K562 (cell line): ENCODE results near the gene EIF4E1B. TPM values are rescaled to one million over a fixed set of nuclear protein-coding genes. Genes with fewer than 3 reads are reported as not detected.

Source experiments
- ATAC-seq: fragments of 200-7000 bp; cut with Tn5 transposase; 3 replicates; pipeline ENCODE4 v1.9.1; 2020; ENCODE audit warnings: moderate library complexity
- BruUV-seq: library from RNA; stranded (reverse); fragments of 400-500 nt; replicated peaks from 2 replicates; lab custom pipeline; 2021; lab: Mats Ljungman, UMichigan
- CTCF ChIA-PET: fragments of 300-600 bp; formaldehyde crosslinking; extraction: SDS; loops from one replicate; lab custom pipeline; 2021; ENCODE audit warnings: low intra/inter-chr PET ratio; lab: Yijun Ruan, JAX
- POLR2A ChIA-PET: fragments of 300-600, 350-650 bp; sonication (Branson Sonifier 250); formaldehyde crosslinking; extraction: SDS; loops from one replicate; lab custom pipeline; 2021; ENCODE audit warnings: antibody characterized with exemption, inconsistent platforms; lab: Yijun Ruan, JAX
- DNase-seq, 4 experiments: peaks; one replicate each; pipeline versions ENCODE4 v3.0.0 to v3.0.0-alpha.2; 2011 to 2018; ENCODE audit warnings: low spot score in 3 of 4, mixed read lengths in 3 of 4; ENCODE audit errors: extremely low read depth in 1 of 4
- FAIRE-seq: peaks from 2 replicates; lab custom pipeline; 2011; peaks lifted over from hg19 to GRCh38; lab: Jason Lieb, UNC
- H2AFZ ChIP-seq: 2 replicates; pipeline ENCODE4 v1.6.0; 2011; ENCODE audit warnings: low read depth, low read length, control low read depth, inconsistent platforms
- H3K27ac ChIP-seq: fragments of 200-600 bp; 3 replicates; pipeline ENCODE4 v1.8.0; 2011; ENCODE audit warnings: low read depth, mild to moderate bottlenecking, control low read depth, inconsistent platforms, low read length, moderate library complexity, mixed read lengths; ENCODE audit errors: extremely low read depth
- H3K27me3 ChIP-seq, 2 experiments: fragments of 300-600 bp in 1 of 2; 2 replicates in 1 of 2; 3 replicates in 1 of 2; pipeline versions ENCODE4 v1.6.0 to v1.8.0; 2011; ENCODE audit warnings: inconsistent platforms in 2 of 2, low read length in 2 of 2, mild to moderate bottlenecking in 1 of 2, mixed read lengths in 1 of 2, moderate library complexity in 1 of 2; ENCODE audit not compliant: control insufficient read depth in 2 of 2, insufficient read depth in 2 of 2
- H3K36me3 ChIP-seq: fragments of 300-600 bp; 3 replicates; pipeline ENCODE4 v1.8.0; 2011; ENCODE audit warnings: mild to moderate bottlenecking, low read length, inconsistent platforms; ENCODE audit not compliant: control insufficient read depth, insufficient read depth
- H3K4me1 ChIP-seq, 2 experiments: fragments of 200-600 bp in 1 of 2; replicated peaks in 1 of 2; 2 replicates in 1 of 2; 3 replicates in 1 of 2; pipeline versions ENCODE4 v1.5.1 to v1.8.0; 2011; ENCODE audit warnings: inconsistent platforms in 2 of 2, low read length in 2 of 2, mild to moderate bottlenecking in 1 of 2, mixed read lengths in 1 of 2, moderate library complexity in 1 of 2; ENCODE audit not compliant: control insufficient read depth in 2 of 2, insufficient read depth in 2 of 2
- H3K4me2 ChIP-seq: 2 replicates; pipeline ENCODE4 v1.6.1; 2011; ENCODE audit warnings: low read length, control low read depth, inconsistent platforms, mixed read lengths; ENCODE audit not compliant: insufficient read depth
- H3K4me3 ChIP-seq: fragments of 200-600 bp; sonication (generic), shearing (Covaris generic); 2 replicates; pipeline ENCODE4 v1.5.1; 2016; ENCODE audit warnings: control low read depth, inconsistent platforms
- H3K79me2 ChIP-seq: fragments of 200-600 bp; 3 replicates; pipeline ENCODE4 v1.8.0; 2011; ENCODE audit warnings: low read length, inconsistent platforms; ENCODE audit not compliant: control insufficient read depth, insufficient read depth
- H3K9ac ChIP-seq, 2 experiments: 2 replicates each; pipeline versions ENCODE4 v1.6.0 to v1.6.1; 2011; ENCODE audit warnings: low read depth in 2 of 2, low read length in 2 of 2, control low read depth in 1 of 2, inconsistent platforms in 1 of 2, mild to moderate bottlenecking in 1 of 2, mixed read lengths in 1 of 2; ENCODE audit not compliant: insufficient read depth in 1 of 2
- H3K9me1 ChIP-seq: one replicate; pipeline ENCODE4 v1.6.0; 2011; ENCODE audit warnings: inconsistent platforms, mild to moderate bottlenecking, low read length, moderate library complexity; ENCODE audit not compliant: control insufficient read depth, insufficient read depth
- H3K9me3 ChIP-seq: replicated peaks from 2 replicates; pipeline ENCODE4 v1.5.1; 2011; ENCODE audit warnings: low read depth, low read length, inconsistent platforms; ENCODE audit not compliant: control insufficient read depth, insufficient read depth
- H4K20me1 ChIP-seq: replicated peaks from 2 replicates; pipeline ENCODE4 v1.6.1; 2011; ENCODE audit warnings: low read length, inconsistent platforms, mixed read lengths; ENCODE audit not compliant: control insufficient read depth, insufficient read depth
- BRCA1 ChIP-seq, 2 experiments: fragments of 450-650 bp in 1 of 2; sonication (generic) in 1 of 2; formaldehyde crosslinking in 1 of 2; IDR thresholded peaks; 2 replicates each; pipeline versions ENCODE4 v1.5.0 to v1.6.1; 2017 to 2020; ENCODE audit warnings: mild to moderate bottlenecking in 1 of 2, missing genetic modification reagents in 1 of 2
- CHD2 ChIP-seq: IDR thresholded peaks from 2 replicates; pipeline ENCODE4 v1.6.1; 2011; ENCODE audit warnings: low read depth, low read length
- CREM ChIP-seq: IDR thresholded peaks from 2 replicates; pipeline ENCODE4 v1.6.1; 2014; ENCODE audit warnings: antibody characterized with exemption, low read depth
- E2F1 ChIP-seq: sonication (generic); formaldehyde crosslinking; IDR thresholded peaks from 2 replicates; pipeline ENCODE4 v1.8.1; 2023; ENCODE audit warnings: mild to moderate bottlenecking, missing genetic modification reagents, moderate library complexity
- EHMT2 ChIP-seq: fragments of 450-650 bp; IDR thresholded peaks from 2 replicates; pipeline ENCODE4 v1.6.1; 2018; ENCODE audit warnings: antibody characterized with exemption
- PHF8 ChIP-seq: fragments of 200-600 bp; sonication (generic); IDR thresholded peaks from 2 replicates; pipeline ENCODE4 v1.6.1; 2012; ENCODE audit warnings: mixed run types, mild to moderate bottlenecking, inconsistent platforms, low read length, moderate library complexity, borderline replicate concordance
- RCOR1 ChIP-seq, 2 experiments: IDR thresholded peaks; 2 replicates each; pipeline ENCODE4 v1.6.1; 2012; ENCODE audit warnings: low read depth in 2 of 2, low read length in 2 of 2, borderline replicate concordance in 1 of 2, improper control_type of control experiment in 1 of 2
- ZFP1 ChIP-seq: fragments of 450-650 bp; formaldehyde crosslinking; IDR thresholded peaks from 2 replicates; pipeline ENCODE4 v1.4.0; 2020; ENCODE audit warnings: mild to moderate bottlenecking, mixed read lengths
- ZSCAN32 ChIP-seq: fragments of 450-650 bp; formaldehyde crosslinking; IDR thresholded peaks from 2 replicates; pipeline ENCODE4 v1.4.0; 2020; ENCODE audit warnings: mild to moderate bottlenecking, moderate library complexity
- WGBS: fragments of 100-300 bp; shearing (Covaris generic); methylation state at CpG from one replicate; pipeline ENCODE4 v1.1.6; 2016; ENCODE audit warnings: low coverage, mixed read lengths; ENCODE audit not compliant: insufficient coverage; ENCODE audit errors: missing lambda C conversion rate; 5-methylcytosine and 5-hydroxymethylcytosine counted together
- in situ Hi-C: fragments of 300-500 bp; cut with MboI; formaldehyde crosslinking; loops from 4 replicates; pipeline ENCODE4 v1.15.0; 2018; ENCODE audit warnings: inconsistent platforms, mixed read lengths
- intact Hi-C: fragments of 100-400 bp; cut with micrococcal nuclease; formaldehyde crosslinking; loops from 2 replicates; pipeline ENCODE4 v1.14.2; 2022
- polyA plus RNA-seq, 8 experiments: library from polyadenylated mRNA; depleted of rRNA in 4 of 8; stranded (reverse) in 5 of 8; unstranded in 3 of 8; fragments of >200 nt; fragmentation: Nextera tagmentation in 2 of 8; fragmentation: Illumina TruSeq in 1 of 8; extraction: Ambion mirVana in 2 of 8; extraction: Trizol in 1 of 8; gene quantifications; 2 replicates each; pipeline versions ENCODE4 v1.2.1 to v1.2.3, GENCODE V29; 2011 to 2014; ENCODE audit warnings: inconsistent platforms in 1 of 8, missing spikeins in 1 of 8
- total RNA-seq, 7 experiments: library from RNA; depleted of rRNA in 6 of 7; stranded (reverse); fragments of >200 nt in 6 of 7; fragmentation: Illumina TruSeq in 2 of 7; extraction: Trizol in 2 of 7; gene quantifications; 2 replicates each; pipeline versions ENCODE4 v1.2.1 to v1.2.3, GENCODE V29; 2011 to 2021; ENCODE audit warnings: low replicate concordance in 1 of 7
- TF ChIP-seq, protein P1 (sequence below): fragments of 150-350 bp; IDR thresholded peaks from 2 replicates; pipeline ENCODE4 v1.6.1; 2014; ENCODE audit warnings: low read depth, mild to moderate bottlenecking, low read length, borderline replicate concordance
- TF ChIP-seq, protein P2 (sequence below): fragments of 250-450 bp; sonication (Bioruptor Pico); IDR thresholded peaks from 2 replicates; pipeline ENCODE4 v1.5.0; 2021
- TF ChIP-seq, protein P3 (sequence below): fragments of 450-650 bp; IDR thresholded peaks from 2 replicates; pipeline ENCODE4 v1.7.0; 2016; ENCODE audit warnings: borderline replicate concordance

Gene EIF4E1B
- total and polyA plus RNA-seq, 9 of the 15 experiments (the other 6 are each of a cell fraction or from before 2014, with no cell fraction given), result not detected

DNA sequence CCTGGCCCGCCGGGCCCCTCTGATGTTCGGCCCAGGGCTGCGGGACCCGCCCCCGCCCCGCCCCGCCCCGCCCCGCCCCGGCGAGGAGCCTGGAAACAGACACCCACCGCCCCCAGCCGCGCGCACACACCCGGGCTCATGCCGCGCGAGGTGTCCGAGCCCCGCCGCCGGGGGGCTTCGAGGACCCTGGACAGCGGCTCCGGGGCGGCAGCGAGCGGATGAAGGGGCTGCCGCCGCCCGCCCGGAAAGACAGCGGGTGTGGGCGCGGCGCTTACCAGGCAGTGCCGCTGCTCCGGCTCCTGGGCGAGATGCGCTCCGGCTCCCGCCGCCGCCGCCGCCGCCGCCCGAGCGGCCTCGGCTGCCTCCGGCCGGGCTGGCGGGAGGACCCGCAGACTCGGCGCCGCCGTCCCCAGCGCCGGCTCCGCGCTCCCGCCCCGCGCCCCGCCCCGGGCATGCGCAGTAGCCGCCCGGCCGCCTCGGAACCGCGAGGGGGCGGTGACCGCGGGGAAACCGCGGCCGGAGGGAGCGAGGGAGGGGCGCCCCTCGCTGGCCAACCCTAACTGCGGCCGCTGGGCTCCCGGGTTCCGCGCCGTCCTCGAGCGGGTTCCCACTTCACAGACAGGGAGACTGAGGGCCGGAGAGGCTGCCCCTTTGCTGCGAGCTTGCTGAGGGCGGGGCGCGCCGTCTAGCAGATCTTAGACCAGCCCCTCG is 20.6 kb upstream of the EIF4E1B start, which contains the start of gene GPRIN1:
GPRIN1 (minus strand) TSS at position 433 of the 711 bp plus-strand sequence. CDS start 10,322 bp downstream, outside the sequence.
- DNase-seq (peak; percentile 83 to 95 (median 94)), ATAC-seq (peak; percentile 89), FAIRE-seq (no peak)
- in situ Hi-C loops, result no loop called here
- intact Hi-C loops, result loop anchor here (2.0 kb wide), 1 partner anchor 35 kb away; no protein-coding TSS in a partner anchor
- peaks cover 2% of the 10 kb centered on the region; the same call in 1 of the 3 replicates for H3K79me2 ChIP-seq
- peak within 1 kb of the TSS; percentile 56 to 91; a peak in 3 of 4 replicates for H3K9ac ChIP-seq
- peaks cover 3% of the 10 kb centered on the region; the same call in 2 of the 3 replicates for H3K36me3 ChIP-seq
- 0% methylated on average over 4 of the region's 101 CpGs for WGBS
- ChIA-PET CTCF (interaction anchor here (0.5 to 1.5 kb wide), 3 partner anchors 24 to 193 kb away, joined by 3 to 7 read pairs (median 5); partner anchors contain the start of gene CLTB), POLR2A (interaction anchor here (0.7 kb wide), 1 partner anchor 8 kb away, joined by 3 read pairs; no protein-coding TSS in a partner anchor)
- no TSS peak for BruUV-seq
- no peaks in the 10 kb centered on the region for H3K9me3 ChIP-seq
- H3K27ac ChIP-seq, result peak within 1 kb of the TSS; percentile 62; the same call in 2 of the 3 replicates
- peak within 1 kb of the TSS; percentile 63 for H3K4me3 ChIP-seq
- peaks cover 34% of the 10 kb centered on the region for H4K20me1 ChIP-seq
- peaks cover 9% of the 10 kb centered on the region for H3K9me1 ChIP-seq
- H2AFZ ChIP-seq, result peak within 1 kb of the TSS; percentile 92
- H3K4me2 ChIP-seq, result peak within 1 kb of the TSS; percentile 83
- H3K27me3 ChIP-seq, result peaks cover 0 to 6% of the 10 kb centered on the region in 2 experiments; a peak in 1 of 5 replicates
- peaks cover 23 to 30% of the 10 kb centered on the region in 2 experiments; a peak in 4 of 5 replicates for H3K4me1 ChIP-seq
- TF ChIP-seq, protein P1, sequence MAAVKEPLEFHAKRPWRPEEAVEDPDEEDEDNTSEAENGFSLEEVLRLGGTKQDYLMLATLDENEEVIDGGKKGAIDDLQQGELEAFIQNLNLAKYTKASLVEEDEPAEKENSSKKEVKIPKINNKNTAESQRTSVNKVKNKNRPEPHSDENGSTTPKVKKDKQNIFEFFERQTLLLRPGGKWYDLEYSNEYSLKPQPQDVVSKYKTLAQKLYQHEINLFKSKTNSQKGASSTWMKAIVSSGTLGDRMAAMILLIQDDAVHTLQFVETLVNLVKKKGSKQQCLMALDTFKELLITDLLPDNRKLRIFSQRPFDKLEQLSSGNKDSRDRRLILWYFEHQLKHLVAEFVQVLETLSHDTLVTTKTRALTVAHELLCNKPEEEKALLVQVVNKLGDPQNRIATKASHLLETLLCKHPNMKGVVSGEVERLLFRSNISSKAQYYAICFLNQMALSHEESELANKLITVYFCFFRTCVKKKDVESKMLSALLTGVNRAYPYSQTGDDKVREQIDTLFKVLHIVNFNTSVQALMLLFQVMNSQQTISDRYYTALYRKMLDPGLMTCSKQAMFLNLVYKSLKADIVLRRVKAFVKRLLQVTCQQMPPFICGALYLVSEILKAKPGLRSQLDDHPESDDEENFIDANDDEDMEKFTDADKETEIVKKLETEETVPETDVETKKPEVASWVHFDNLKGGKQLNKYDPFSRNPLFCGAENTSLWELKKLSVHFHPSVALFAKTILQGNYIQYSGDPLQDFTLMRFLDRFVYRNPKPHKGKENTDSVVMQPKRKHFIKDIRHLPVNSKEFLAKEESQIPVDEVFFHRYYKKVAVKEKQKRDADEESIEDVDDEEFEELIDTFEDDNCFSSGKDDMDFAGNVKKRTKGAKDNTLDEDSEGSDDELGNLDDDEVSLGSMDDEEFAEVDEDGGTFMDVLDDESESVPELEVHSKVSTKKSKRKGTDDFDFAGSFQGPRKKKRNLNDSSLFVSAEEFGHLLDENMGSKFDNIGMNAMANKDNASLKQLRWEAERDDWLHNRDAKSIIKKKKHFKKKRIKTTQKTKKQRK, result no peak
- TF ChIP-seq CREM, result 0 out of 2 replicates have a peak, but pooled peaks have one; percentile 10
- no peak for TF ChIP-seq CHD2
- TF ChIP-seq ZFP1 (CRISPR knock-in tag), result no peak
- TF ChIP-seq, protein P2, sequence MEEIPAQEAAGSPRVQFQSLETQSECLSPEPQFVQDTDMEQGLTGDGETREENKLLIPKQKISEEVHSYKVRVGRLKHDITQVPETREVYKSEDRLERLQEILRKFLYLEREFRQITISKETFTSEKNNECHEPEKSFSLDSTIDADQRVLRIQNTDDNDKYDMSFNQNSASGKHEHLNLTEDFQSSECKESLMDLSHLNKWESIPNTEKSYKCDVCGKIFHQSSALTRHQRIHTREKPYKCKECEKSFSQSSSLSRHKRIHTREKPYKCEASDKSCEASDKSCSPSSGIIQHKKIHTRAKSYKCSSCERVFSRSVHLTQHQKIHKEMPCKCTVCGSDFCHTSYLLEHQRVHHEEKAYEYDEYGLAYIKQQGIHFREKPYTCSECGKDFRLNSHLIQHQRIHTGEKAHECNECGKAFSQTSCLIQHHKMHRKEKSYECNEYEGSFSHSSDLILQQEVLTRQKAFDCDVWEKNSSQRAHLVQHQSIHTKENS, result no peak
- TF ChIP-seq EHMT2, result 0 out of 2 replicates have a peak, but pooled peaks have one; percentile 59
- TF ChIP-seq, protein P3, sequence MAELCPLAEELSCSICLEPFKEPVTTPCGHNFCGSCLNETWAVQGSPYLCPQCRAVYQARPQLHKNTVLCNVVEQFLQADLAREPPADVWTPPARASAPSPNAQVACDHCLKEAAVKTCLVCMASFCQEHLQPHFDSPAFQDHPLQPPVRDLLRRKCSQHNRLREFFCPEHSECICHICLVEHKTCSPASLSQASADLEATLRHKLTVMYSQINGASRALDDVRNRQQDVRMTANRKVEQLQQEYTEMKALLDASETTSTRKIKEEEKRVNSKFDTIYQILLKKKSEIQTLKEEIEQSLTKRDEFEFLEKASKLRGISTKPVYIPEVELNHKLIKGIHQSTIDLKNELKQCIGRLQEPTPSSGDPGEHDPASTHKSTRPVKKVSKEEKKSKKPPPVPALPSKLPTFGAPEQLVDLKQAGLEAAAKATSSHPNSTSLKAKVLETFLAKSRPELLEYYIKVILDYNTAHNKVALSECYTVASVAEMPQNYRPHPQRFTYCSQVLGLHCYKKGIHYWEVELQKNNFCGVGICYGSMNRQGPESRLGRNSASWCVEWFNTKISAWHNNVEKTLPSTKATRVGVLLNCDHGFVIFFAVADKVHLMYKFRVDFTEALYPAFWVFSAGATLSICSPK, result no peak
- TF ChIP-seq RCOR1 (IDR thresholded peaks at IDR 0.05; ENCODE audit: borderline replicate concordance in 1 of 2, low read depth in 2 of 2, low read length in 2 of 2), result peak in 1 of 2 experiments; percentile 35; a peak in 1 of 4 replicates
- peak; percentile 61; the same call in 1 of the 2 replicates for TF ChIP-seq PHF8
- no peak for TF ChIP-seq BRCA1 (IDR thresholded peaks at IDR 0.05)
- no peak for TF ChIP-seq BRCA1 (CRISPR knock-in tag; IDR thresholded peaks at IDR 0.05)
- no peak for TF ChIP-seq E2F1 (CRISPR knock-in tag)
- TF ChIP-seq ZSCAN32 (CRISPR knock-in tag), result no peak
